Endothelial cell of umbilical vein (primary cell): ENCODE data around the gene PIK3CB. TPM values are rescaled to one million over a fixed set of nuclear protein-coding genes. Genes with fewer than 3 reads are reported as not detected.
A peak's percentile ranks its signal among the peaks of the same experiment; 100 is the strongest.

ENCODE experiments used
- BruUV-seq: library from RNA; stranded (reverse); fragments of 400-500 nt; replicated peaks from 2 replicates; lab custom pipeline; 2021; lab: Mats Ljungman, UMichigan
- CTCF ChIA-PET: fragments of 300-600, 350-600 bp; sonication (Branson Sonifier 250); formaldehyde crosslinking; loops from one replicate; lab custom pipeline; 2021; ENCODE audit warnings: antibody characterized with exemption, inconsistent platforms; lab: Charles Lee
- POLR2A ChIA-PET: fragments of 300-600, 350-600 bp; sonication (Branson Sonifier 250); formaldehyde crosslinking; loops from one replicate; lab custom pipeline; 2021; ENCODE audit warnings: antibody characterized with exemption, inconsistent platforms; lab: Charles Lee
- DNase-seq: peaks from one replicate; pipeline ENCODE4 v3.0.0-alpha.2; 2011; ENCODE audit warnings: low read depth, low spot score
- FAIRE-seq: peaks from 2 replicates; lab custom pipeline; 2011; peaks lifted over from hg19 to GRCh38; lab: Jason Lieb, UNC
- H2AFZ ChIP-seq: 2 replicates; pipeline ENCODE4 v1.6.0; 2012; ENCODE audit warnings: low read depth, low read length, control low read depth, inconsistent platforms
- H3K27ac ChIP-seq: 2 replicates; pipeline ENCODE4 v1.5.1; 2011; ENCODE audit warnings: low read depth, mild to moderate bottlenecking, control low read depth, low read length, moderate library complexity; ENCODE audit not compliant: insufficient read depth
- H3K27me3 ChIP-seq, 2 experiments: 2 replicates each; pipeline versions ENCODE4 v1.6.0 to v1.6.1; 2011; ENCODE audit warnings: low read length in 2 of 2, mixed read lengths in 1 of 2; ENCODE audit not compliant: control insufficient read depth in 2 of 2, insufficient read depth in 2 of 2
- H3K36me3 ChIP-seq, 2 experiments: 2 replicates in 1 of 2; 3 replicates in 1 of 2; pipeline ENCODE4 v1.5.1; 2011; ENCODE audit warnings: low read length in 2 of 2, mild to moderate bottlenecking in 1 of 2, moderate library complexity in 1 of 2; ENCODE audit not compliant: control insufficient read depth in 2 of 2, insufficient read depth in 2 of 2; ENCODE audit errors: extremely low read depth in 1 of 2
- H3K4me1 ChIP-seq: 3 replicates; pipeline ENCODE4 v1.5.1; 2011; ENCODE audit warnings: mild to moderate bottlenecking, low read length; ENCODE audit not compliant: control insufficient read depth, insufficient read depth; ENCODE audit errors: extremely low read depth
- H3K4me2 ChIP-seq: 2 replicates; pipeline ENCODE4 v1.6.1; 2011; ENCODE audit warnings: low read length, control low read depth, mixed read lengths; ENCODE audit not compliant: insufficient read depth
- H3K4me3 ChIP-seq, 3 experiments: fragments of 200-600 bp in 1 of 3; sonication (generic), shearing (Covaris generic) in 1 of 3; replicated peaks in 1 of 3; 2 replicates each; pipeline ENCODE4 v1.5.1; 2011 to 2016; ENCODE audit warnings: control low read depth in 3 of 3, low read length in 3 of 3, mild to moderate bottlenecking in 2 of 3, inconsistent platforms in 1 of 3, low read depth in 1 of 3, moderate library complexity in 1 of 3; ENCODE audit not compliant: insufficient read depth in 1 of 3
- H3K79me2 ChIP-seq: 2 replicates; pipeline ENCODE4 v1.6.0; 2012; ENCODE audit warnings: low read length, inconsistent platforms; ENCODE audit not compliant: control insufficient read depth, insufficient read depth
- H3K9ac ChIP-seq: replicated peaks from 2 replicates; pipeline ENCODE3; 2011; ENCODE audit warnings: low read length, control low read depth; ENCODE audit not compliant: insufficient read depth; ENCODE audit errors: extremely low read depth
- H3K9me1 ChIP-seq: replicated peaks from 3 replicates; pipeline ENCODE4 v1.6.0; 2011; ENCODE audit warnings: mild to moderate bottlenecking, low read length; ENCODE audit not compliant: control insufficient read depth, insufficient read depth; ENCODE audit errors: extremely low read depth
- H3K9me3 ChIP-seq: replicated peaks from 2 replicates; pipeline ENCODE4 v1.5.1; 2012; ENCODE audit warnings: low read length, inconsistent platforms; ENCODE audit not compliant: control insufficient read depth, insufficient read depth
- H4K20me1 ChIP-seq: replicated peaks from 2 replicates; pipeline ENCODE3; 2011; ENCODE audit warnings: mild to moderate bottlenecking, low read length; ENCODE audit not compliant: control insufficient read depth, insufficient read depth; ENCODE audit errors: extremely low read depth
- EZH2 ChIP-seq: IDR thresholded peaks from 2 replicates; pipeline ENCODE4 v1.6.1; 2012; ENCODE audit warnings: borderline replicate concordance, low read depth, mild to moderate bottlenecking, moderate library complexity, low read length, inconsistent platforms; ENCODE audit not compliant: severe bottlenecking
- FOS ChIP-seq: IDR thresholded peaks from 2 replicates; pipeline ENCODE4 v1.6.1; 2011; ENCODE audit warnings: mild to moderate bottlenecking, low read length, moderate library complexity, borderline replicate concordance; ENCODE audit not compliant: insufficient read depth
- GATA2 ChIP-seq: IDR thresholded peaks from 2 replicates; pipeline ENCODE4 v1.7.0; 2011; ENCODE audit warnings: low read depth, mild to moderate bottlenecking, moderate library complexity, mixed read lengths, low read length; ENCODE audit not compliant: insufficient read length, insufficient read depth
- JUN ChIP-seq: IDR thresholded peaks from 2 replicates; pipeline ENCODE4 v1.6.1; 2011; ENCODE audit warnings: borderline replicate concordance, low read depth; ENCODE audit not compliant: insufficient read length, insufficient read depth
- MYC ChIP-seq: IDR thresholded peaks from one replicate; pipeline ENCODE4 v1.6.1; 2011; ENCODE audit warnings: mild to moderate bottlenecking, low read depth, low read length
- POLR2A ChIP-seq: IDR thresholded peaks from 2 replicates; pipeline ENCODE4 v1.6.1; 2012; ENCODE audit warnings: low read depth, mild to moderate bottlenecking, control low read depth, low read length
- POLR2AphosphoS5 ChIP-seq: IDR thresholded peaks from 2 replicates; pipeline ENCODE4 v1.6.1; 2012; ENCODE audit warnings: low read depth, mild to moderate bottlenecking, control low read depth, low read length, moderate library complexity; ENCODE audit not compliant: insufficient read depth
- dilution Hi-C: fragments of 300-500 bp; cut with MboI; formaldehyde crosslinking; loops from one replicate; pipeline ENCODE4 v1.15.0; 2019; ENCODE audit warnings: low sequenced_read_pairs; ENCODE audit not compliant: extremely low pct_ligation_motif_present
- intact Hi-C: fragments of 100-400 bp; cut with micrococcal nuclease; formaldehyde crosslinking; loops from one replicate; pipeline ENCODE4 v1.10.0; 2022
- polyA plus RNA-seq, 4 experiments: library from polyadenylated mRNA; depleted of rRNA in 3 of 4; stranded (reverse) in 3 of 4; unstranded in 1 of 4; fragments of >200 nt; gene quantifications; 2 replicates each; pipeline versions ENCODE4 v1.2.1 to v1.2.3, GENCODE V29; 2011 to 2012; ENCODE audit warnings: missing spikeins in 1 of 4
- total RNA-seq: library from RNA; stranded (reverse); gene quantifications from 2 replicates; pipeline ENCODE4 v1.2.3, GENCODE V29; 2021
- TF ChIP-seq, protein P1 (sequence below), 2 donors: IDR thresholded peaks; 1 replicate in 1 of 2; 2 replicates in 1 of 2; pipeline ENCODE4 v1.5.1; 2011; ENCODE audit warnings: low read length in 2 of 2, mild to moderate bottlenecking in 2 of 2, moderate library complexity in 2 of 2, control low read depth in 1 of 2, inconsistent platforms in 1 of 2, low read depth in 1 of 2; ENCODE audit not compliant: insufficient read depth in 1 of 2; ENCODE audit errors: extremely low read depth in 1 of 2
- TF ChIP-seq, protein P2 (sequence below): IDR thresholded peaks from 2 replicates; pipeline ENCODE4 v1.6.1; 2011; ENCODE audit not compliant: insufficient read depth, insufficient read length

PIK3CB gene
- total and polyA plus RNA-seq, 2 donors (not counting 3 experiments of a cell fraction or from before 2014, with no cell fraction given): 9.0 to 29.8 TPM

DNA sequence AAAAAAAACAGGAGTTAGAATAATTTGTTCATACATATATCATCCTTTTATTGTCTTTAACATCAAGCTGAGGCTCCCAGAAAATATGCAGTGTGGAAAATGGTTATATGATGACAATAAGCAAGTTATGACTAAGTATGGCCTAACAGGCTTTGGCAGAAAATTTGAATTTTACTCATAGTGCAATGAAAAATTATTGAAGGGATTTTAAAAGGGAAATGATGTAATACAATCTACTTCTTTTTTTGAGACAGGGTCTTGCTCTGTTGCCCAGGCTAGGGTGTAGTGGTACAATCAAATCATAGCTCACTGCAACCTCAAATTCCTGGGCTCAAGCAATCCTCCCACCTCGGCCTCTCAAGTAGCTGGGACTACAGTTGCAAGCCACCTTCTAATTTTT, 147.5 kb downstream of the PIK3CB start:
- Histone ChIP-seq H3K9me3 (no peaks in the 10 kb centered on the region), H3K4me2 (no peak overlapping the region), H3K4me1 (peaks cover 4% of the 10 kb centered on the region), H2AFZ (no peak overlapping the region), H4K20me1 (no peaks in the 10 kb centered on the region), H3K9me1 (no peaks in the 10 kb centered on the region), H3K4me3 (no peak overlapping the region), H3K27ac (no peak overlapping the region), H3K9ac (no peak overlapping the region), H3K36me3 (no peaks in the 10 kb centered on the region), H3K27me3 (no peaks in the 10 kb centered on the region), H3K79me2 (no peaks in the 10 kb centered on the region)
- FAIRE-seq: no peak
- ChIA-PET CTCF (interaction anchor here (1.0 to 4.6 kb wide), 5 partner anchors 8 to 232 kb away, joined by 3 to 41 read pairs (median 3); no protein-coding TSS in a partner anchor), POLR2A (no interaction called here)
- DNase-seq: no peak
- dilution Hi-C loops: no loop called here
- BruUV-seq: no TSS peak
- intact Hi-C loops: no loop called here
- no peak for TF ChIP-seq MYC
- no peak for TF ChIP-seq JUN

DNA sequence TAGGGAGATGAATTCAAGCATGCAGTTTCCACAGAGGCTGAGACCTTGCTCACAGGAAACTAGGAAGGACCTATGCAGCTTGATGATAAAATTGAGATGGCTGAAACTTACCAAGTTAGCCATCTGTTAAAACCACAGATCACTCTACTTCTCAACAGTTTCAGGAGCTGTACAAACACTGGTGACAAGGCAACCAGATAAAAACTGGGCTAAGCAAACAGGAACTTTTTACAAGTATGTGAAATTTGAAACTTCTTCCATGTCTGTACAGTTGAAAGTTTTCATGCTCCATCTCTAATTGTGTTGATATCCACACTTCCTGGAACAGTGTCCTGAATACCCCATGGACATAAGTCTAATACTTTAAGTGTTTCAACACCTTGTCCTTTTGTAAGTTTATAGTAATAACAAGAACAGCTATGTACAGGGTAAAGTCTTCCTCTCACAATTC, 147.9 kb downstream of the PIK3CB start:
- H3K79me2 ChIP-seq: no peaks in the 10 kb centered on the region
- no peak overlapping the region for H2AFZ ChIP-seq
- ChIA-PET CTCF (interaction anchor here (1.0 to 4.6 kb wide), 4 partner anchors 9 to 233 kb away, joined by 3 to 41 read pairs (median 3); no protein-coding TSS in a partner anchor), POLR2A (no interaction called here)
- no peak overlapping the region for H3K27ac ChIP-seq
- H3K27me3 ChIP-seq: no peaks in the 10 kb centered on the region
- H3K4me2 ChIP-seq: no peak overlapping the region
- no peak overlapping the region for H3K4me3 ChIP-seq
- no peaks in the 10 kb centered on the region for H4K20me1 ChIP-seq
- H3K9me3 ChIP-seq: no peaks in the 10 kb centered on the region
- intact Hi-C loops (no loop called here), dilution Hi-C loops (no loop called here)
- no peaks in the 10 kb centered on the region for H3K9me1 ChIP-seq
- no TSS peak for BruUV-seq
- H3K4me1 ChIP-seq: peaks cover 4% of the 10 kb centered on the region
- TF ChIP-seq POLR2A: no peak
- TF ChIP-seq, protein P1, sequence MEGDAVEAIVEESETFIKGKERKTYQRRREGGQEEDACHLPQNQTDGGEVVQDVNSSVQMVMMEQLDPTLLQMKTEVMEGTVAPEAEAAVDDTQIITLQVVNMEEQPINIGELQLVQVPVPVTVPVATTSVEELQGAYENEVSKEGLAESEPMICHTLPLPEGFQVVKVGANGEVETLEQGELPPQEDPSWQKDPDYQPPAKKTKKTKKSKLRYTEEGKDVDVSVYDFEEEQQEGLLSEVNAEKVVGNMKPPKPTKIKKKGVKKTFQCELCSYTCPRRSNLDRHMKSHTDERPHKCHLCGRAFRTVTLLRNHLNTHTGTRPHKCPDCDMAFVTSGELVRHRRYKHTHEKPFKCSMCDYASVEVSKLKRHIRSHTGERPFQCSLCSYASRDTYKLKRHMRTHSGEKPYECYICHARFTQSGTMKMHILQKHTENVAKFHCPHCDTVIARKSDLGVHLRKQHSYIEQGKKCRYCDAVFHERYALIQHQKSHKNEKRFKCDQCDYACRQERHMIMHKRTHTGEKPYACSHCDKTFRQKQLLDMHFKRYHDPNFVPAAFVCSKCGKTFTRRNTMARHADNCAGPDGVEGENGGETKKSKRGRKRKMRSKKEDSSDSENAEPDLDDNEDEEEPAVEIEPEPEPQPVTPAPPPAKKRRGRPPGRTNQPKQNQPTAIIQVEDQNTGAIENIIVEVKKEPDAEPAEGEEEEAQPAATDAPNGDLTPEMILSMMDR (IDR thresholded peaks at IDR 0.05; ENCODE audit: extremely low read depth in 1 of 2, insufficient read depth in 1 of 2, low read depth in 1 of 2, low read length in 2 of 2): no peak
- TF ChIP-seq FOS: no peak
- TF ChIP-seq EZH2: no peak
- TF ChIP-seq GATA2: no peak
- TF ChIP-seq, protein P2, sequence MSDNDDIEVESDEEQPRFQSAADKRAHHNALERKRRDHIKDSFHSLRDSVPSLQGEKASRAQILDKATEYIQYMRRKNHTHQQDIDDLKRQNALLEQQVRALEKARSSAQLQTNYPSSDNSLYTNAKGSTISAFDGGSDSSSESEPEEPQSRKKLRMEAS: no peak
- TF ChIP-seq POLR2AphosphoS5: no peak
- no peak for TF ChIP-seq MYC
- TF ChIP-seq JUN: no peak
- DNase-seq (peak; percentile 47), FAIRE-seq (no peak)
- H3K36me3 ChIP-seq: no peaks in the 10 kb centered on the region
- H3K9ac ChIP-seq: no peak overlapping the region
